BLaER1 (cell line): Measurements from ENCODE around the gene PLEKHM1.

Source experiments
- H3K27ac ChIP-seq: shearing (Covaris generic); formaldehyde crosslinking; 2 replicates; pipeline ENCODE4 v1.8.1; 2022
- H3K27me3 ChIP-seq: shearing (Covaris generic); formaldehyde crosslinking; 2 replicates; pipeline ENCODE4 v1.8.1; 2022
- H3K36me3 ChIP-seq: shearing (Covaris generic); formaldehyde crosslinking; 2 replicates; pipeline ENCODE4 v1.8.1; 2022
- H3K4me1 ChIP-seq: shearing (Covaris generic); formaldehyde crosslinking; 2 replicates; pipeline ENCODE4 v1.8.1; 2022
- H3K4me2 ChIP-seq: shearing (Covaris generic); formaldehyde crosslinking; 2 replicates; pipeline ENCODE4 v1.8.1; 2022
- H3K4me3 ChIP-seq: shearing (Covaris generic); formaldehyde crosslinking; 2 replicates; pipeline ENCODE4 v1.8.1; 2022
- H3K9ac ChIP-seq: shearing (Covaris generic); formaldehyde crosslinking; 2 replicates; pipeline ENCODE4 v1.8.1; 2022
- H3K9me3 ChIP-seq: shearing (Covaris generic); formaldehyde crosslinking; 2 replicates; pipeline ENCODE4 v1.8.1; 2022
- H4K20me1 ChIP-seq: shearing (Covaris generic); formaldehyde crosslinking; 2 replicates; pipeline ENCODE4 v1.8.1; 2022
- Cebpa-rat ChIP-seq: shearing (Covaris generic); IDR thresholded peaks from 2 replicates; pipeline ENCODE4 v1.8.1; 2022

The PLEKHM1 gene

DNA sequence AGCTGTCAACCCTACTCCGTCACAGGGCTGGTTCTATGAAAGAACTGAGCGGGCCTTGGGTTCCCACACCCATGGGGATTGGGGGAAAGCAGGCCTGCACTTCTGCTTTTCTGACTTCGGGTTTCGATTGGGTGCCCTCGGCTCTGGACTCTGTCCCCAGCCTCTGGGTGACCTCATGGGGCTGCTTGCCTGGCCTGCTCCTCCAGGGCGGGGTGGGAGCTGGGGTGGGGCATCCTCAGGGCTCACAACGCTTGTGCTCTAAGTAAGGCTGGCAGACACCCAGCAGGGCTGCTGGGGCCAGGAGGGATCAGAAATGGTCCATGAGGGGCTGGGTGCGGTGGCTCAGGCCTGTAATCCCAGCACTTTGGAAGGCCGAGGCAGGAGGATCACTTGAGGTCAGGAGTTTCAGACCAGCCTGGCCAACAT, 77.0 kb downstream of the PLEKHM1 start:
- peaks cover 6% of the 10 kb centered on the region; the same call in 1 of the 2 replicates for H4K20me1 ChIP-seq
- H3K27me3 ChIP-seq, result no peaks in the 10 kb centered on the region
- H3K4me1 ChIP-seq, result peaks cover 74% of the 10 kb centered on the region
- no peaks in the 10 kb centered on the region for H3K36me3 ChIP-seq
- TF ChIP-seq Cebpa-rat, result no peak
- no peak overlapping the region; the same call in 1 of the 2 replicates for H3K9ac ChIP-seq
- no peak overlapping the region for H3K4me3 ChIP-seq
- peak overlapping the region; percentile 92 for H3K27ac ChIP-seq
- peak overlapping the region; percentile 100 for H3K4me2 ChIP-seq
- H3K9me3 ChIP-seq, result no peaks in the 10 kb centered on the region

DNA sequence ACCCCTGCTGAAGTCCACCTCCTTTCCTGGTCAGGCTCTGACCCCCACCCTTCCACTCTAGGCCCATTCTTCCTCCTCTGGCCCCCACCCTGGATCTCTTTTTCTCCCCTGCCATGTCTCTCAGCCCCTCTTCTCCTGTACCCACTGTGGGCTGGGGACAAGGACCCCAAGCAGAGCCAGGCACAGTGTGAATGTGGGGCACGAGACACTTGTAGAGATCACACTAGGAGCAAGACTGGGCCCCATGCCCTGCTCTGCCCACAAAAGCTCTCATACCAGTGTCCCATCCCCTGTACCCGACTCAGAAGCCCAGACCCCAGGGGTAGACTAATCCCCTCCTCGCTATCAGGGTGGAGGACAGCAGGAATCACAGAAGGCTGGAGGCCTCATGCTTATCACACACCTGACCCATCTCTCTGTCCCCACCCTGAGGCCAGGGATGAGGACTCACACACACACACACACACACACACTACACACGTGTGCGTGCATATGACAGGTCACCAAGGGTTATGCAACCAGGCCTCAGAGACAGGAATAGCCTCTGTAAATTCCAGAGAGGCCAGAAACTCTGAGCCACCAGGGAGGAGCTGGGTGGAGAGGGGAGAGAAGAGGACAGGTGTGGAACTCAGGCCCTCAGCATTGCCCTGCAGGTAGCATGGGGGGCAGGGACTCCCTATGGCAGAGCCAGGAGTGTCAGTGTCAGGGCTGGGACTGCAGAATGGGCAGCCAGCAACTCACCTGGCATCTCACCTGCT, 79.0 kb downstream of the PLEKHM1 start:
- peak overlapping the region; percentile 86 for H3K9ac ChIP-seq
- peak overlapping the region; percentile 100 for H3K4me2 ChIP-seq
- H3K27ac ChIP-seq, result peak overlapping the region; percentile 92

DNA sequence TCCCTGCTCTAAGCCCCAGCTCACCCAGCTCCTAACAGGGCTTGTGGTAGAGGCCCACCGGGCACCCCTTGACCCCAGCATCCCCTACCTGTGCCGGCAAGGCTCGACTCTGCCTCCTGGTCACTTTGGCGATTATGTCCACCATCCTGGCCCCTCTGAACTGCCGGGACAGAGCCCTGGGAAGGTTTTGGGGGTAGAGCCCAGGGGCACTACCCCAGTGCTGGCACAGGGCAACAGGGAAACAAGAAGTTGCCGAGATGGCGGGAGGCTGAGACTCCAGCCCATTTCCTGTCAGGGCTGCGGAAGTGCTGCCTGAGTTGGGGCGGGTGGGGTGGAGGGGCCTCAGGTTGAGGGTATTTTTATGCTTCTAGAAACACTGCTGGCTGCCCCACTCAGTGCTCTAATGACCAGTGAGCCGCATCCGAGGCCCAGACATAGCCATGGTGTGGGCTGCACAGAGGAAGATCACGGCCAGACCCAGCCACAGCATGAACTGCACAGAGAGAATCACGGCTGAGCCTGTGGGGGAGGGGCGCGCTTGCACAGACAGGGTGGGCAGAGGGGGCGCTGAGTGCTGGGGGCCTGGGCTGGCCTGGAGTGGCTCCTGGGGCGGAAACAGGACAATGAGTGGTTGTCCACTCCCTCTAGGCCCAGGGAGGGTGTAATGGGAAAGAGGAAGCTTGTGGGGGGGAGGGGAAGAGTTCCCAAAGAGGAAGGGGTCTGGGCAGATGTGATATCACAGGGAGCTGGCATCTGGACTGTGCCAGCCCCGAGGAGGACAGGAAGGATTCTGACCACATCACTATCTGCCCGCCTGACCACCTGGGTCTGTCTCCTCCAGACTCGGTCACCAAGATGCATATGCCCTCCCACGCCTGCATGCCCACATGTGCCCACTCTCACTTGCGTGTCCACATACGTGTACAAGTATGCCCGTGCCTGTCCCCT, 80.1 kb downstream of the PLEKHM1 start:
- Histone ChIP-seq H3K36me3 (peaks cover 5% of the 10 kb centered on the region), H3K4me2 (peak overlapping the region; percentile 100), H4K20me1 (peaks cover 27% of the 10 kb centered on the region; the same call in 1 of the 2 replicates), H3K9ac (peak overlapping the region; percentile 86), H3K27me3 (no peaks in the 10 kb centered on the region), H3K4me1 (peaks cover 97% of the 10 kb centered on the region), H3K27ac (peak overlapping the region; percentile 92), H3K4me3 (peak overlapping the region; percentile 76), H3K9me3 (no peaks in the 10 kb centered on the region)
- TF ChIP-seq Cebpa-rat, result no peak

More for the DNA sequence above, 79.0 kb downstream of the PLEKHM1 start:
- TF ChIP-seq Cebpa-rat, result no peak
- Histone ChIP-seq H3K9me3 (no peaks in the 10 kb centered on the region), H3K27me3 (no peaks in the 10 kb centered on the region), H3K4me1 (peaks cover 87% of the 10 kb centered on the region), H3K36me3 (no peaks in the 10 kb centered on the region), H4K20me1 (peaks cover 17% of the 10 kb centered on the region; the same call in 1 of the 2 replicates), H3K4me3 (peak overlapping the region; percentile 76)

GRCh38 chr17:45409659-45410076, 80.9 kb downstream of the PLEKHM1 start:
- H3K9ac ChIP-seq, result peak overlapping the region; percentile 86
- no peaks in the 10 kb centered on the region for H3K27me3 ChIP-seq
- no peak for TF ChIP-seq Cebpa-rat
- H3K27ac ChIP-seq, result peak overlapping the region; percentile 92
- H3K4me3 ChIP-seq, result peak overlapping the region; percentile 76
- H4K20me1 ChIP-seq, result peaks cover 27% of the 10 kb centered on the region; the same call in 1 of the 2 replicates
- H3K4me2 ChIP-seq, result peak overlapping the region; percentile 100
- H3K36me3 ChIP-seq, result peaks cover 11% of the 10 kb centered on the region
- no peaks in the 10 kb centered on the region for H3K9me3 ChIP-seq
- peaks cover 90% of the 10 kb centered on the region for H3K4me1 ChIP-seq

DNA sequence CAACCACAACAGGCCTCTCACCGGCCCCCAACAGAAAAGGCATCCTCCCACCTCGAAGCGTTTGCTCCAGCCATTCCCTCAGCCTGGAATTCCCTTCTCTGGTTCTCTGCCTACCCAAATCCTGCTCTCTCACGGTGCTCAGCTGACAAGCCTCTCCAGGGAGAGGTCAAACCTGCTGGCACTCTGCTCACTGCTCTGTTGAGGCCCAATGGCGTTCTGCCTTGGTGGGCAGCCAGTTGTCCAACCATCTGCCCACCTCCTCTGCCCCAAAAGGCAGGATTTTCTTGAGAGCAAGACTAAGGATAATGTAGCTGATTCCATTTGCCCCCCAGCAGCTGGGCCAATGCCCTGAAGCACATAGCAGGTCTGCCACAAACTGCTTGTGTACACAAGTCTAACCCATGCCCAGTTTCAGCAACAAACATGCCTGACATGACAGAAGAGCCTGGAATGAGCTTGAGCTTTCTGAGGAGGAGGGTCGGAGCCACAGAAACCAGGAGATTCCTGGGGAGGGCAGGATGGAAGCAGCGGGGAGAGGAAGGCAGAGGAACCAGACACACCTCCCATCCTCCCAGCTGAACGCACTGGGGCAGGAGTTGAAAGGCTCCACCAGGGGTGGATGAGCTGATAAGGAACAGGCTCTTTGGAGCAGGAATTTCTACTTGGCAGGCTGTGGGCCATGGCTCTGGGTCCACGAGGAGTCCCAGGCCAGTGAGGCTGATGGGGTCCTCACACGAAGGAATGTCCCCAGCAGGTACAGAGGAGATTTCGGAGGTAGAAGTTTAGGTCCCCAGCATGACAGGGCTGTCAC, 81.7 kb downstream of the PLEKHM1 start:
- peaks cover 81% of the 10 kb centered on the region for H3K4me1 ChIP-seq
- H3K27ac ChIP-seq, result peak overlapping the region; percentile 92
- no peaks in the 10 kb centered on the region for H3K27me3 ChIP-seq
- peak overlapping the region; percentile 86 for H3K9ac ChIP-seq
- H3K36me3 ChIP-seq, result peaks cover 20% of the 10 kb centered on the region
- H3K4me2 ChIP-seq, result peak overlapping the region; percentile 100
- H3K4me3 ChIP-seq, result peak overlapping the region; percentile 76
- TF ChIP-seq Cebpa-rat, result no peak
- H4K20me1 ChIP-seq, result peaks cover 27% of the 10 kb centered on the region; the same call in 1 of the 2 replicates
- H3K9me3 ChIP-seq, result no peaks in the 10 kb centered on the region

DNA sequence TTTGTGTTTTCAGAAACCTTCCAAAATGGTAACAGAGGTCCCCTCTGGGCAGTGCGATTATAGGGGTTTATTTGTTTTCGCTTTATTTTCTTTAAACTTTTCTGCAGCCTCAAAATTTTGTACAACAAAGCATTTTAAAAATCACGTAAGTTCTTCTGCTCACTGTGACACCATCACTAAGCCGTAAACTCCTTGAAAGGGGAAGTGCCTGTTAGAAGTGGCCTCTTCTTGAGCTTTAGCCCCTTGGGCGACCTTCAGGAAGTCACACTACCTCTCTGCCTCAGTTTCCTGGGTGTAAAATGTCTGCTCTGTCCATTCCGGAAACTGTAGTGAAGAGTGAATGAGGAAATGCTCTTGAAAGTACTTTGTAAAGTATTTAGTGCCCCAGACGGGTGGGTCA, 84.4 kb downstream of the PLEKHM1 start:
- Histone ChIP-seq H3K9me3 (no peaks in the 10 kb centered on the region), H4K20me1 (peaks cover 27% of the 10 kb centered on the region; the same call in 1 of the 2 replicates), H3K27ac (0 out of 2 replicates have a peak overlapping the region, but pooled peaks have one; percentile 66), H3K4me1 (peaks cover 77% of the 10 kb centered on the region), H3K36me3 (peaks cover 47% of the 10 kb centered on the region), H3K4me2 (peak overlapping the region; percentile 100), H3K27me3 (no peaks in the 10 kb centered on the region), H3K4me3 (no peak overlapping the region), H3K9ac (no peak overlapping the region)
- TF ChIP-seq Cebpa-rat, result no peak

GRCh38 chr17:45405250-45406086, 85.1 kb downstream of the PLEKHM1 start:
- Histone ChIP-seq H3K27me3 (no peaks in the 10 kb centered on the region), H3K9ac (no peak overlapping the region), H4K20me1 (peaks cover 27% of the 10 kb centered on the region; the same call in 1 of the 2 replicates), H3K4me1 (peaks cover 77% of the 10 kb centered on the region), H3K9me3 (no peaks in the 10 kb centered on the region), H3K36me3 (peaks cover 53% of the 10 kb centered on the region), H3K4me2 (peak overlapping the region; percentile 100), H3K4me3 (no peak overlapping the region), H3K27ac (0 out of 2 replicates have a peak overlapping the region, but pooled peaks have one; percentile 66)
- TF ChIP-seq Cebpa-rat, result no peak

DNA sequence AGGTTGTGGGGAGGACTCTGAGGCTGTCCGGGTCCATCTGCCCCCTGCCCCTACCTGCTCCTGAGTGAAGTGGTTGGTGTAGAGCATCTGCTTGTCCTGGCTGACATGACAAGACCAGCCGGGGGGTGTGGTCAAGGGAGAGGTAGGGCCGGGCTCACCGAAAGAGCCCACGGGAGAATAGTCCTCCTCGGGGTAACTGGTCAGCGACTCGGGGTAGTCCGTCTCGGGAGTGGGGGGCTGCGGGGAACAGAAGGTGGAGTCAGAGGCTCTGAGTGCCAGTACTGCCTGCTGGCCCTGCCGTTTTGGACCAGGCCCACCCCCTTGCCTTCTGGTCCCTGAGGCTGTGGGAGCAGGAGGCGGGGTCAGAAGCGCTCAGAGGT, 85.7 kb downstream of the PLEKHM1 start:
- no peaks in the 10 kb centered on the region for H3K27me3 ChIP-seq
- no peak overlapping the region for H3K4me2 ChIP-seq
- peaks cover 74% of the 10 kb centered on the region for H3K4me1 ChIP-seq
- H3K36me3 ChIP-seq, result peaks cover 59% of the 10 kb centered on the region
- H3K9ac ChIP-seq, result no peak overlapping the region
- no peak for TF ChIP-seq Cebpa-rat
- H4K20me1 ChIP-seq, result peaks cover 27% of the 10 kb centered on the region; the same call in 1 of the 2 replicates
- no peaks in the 10 kb centered on the region for H3K9me3 ChIP-seq
- no peak overlapping the region for H3K4me3 ChIP-seq
- H3K27ac ChIP-seq, result no peak overlapping the region
